ENCODE results near the gene LRRC17. TPM values are rescaled to one million over a fixed set of nuclear protein-coding genes. Genes with fewer than 3 reads are reported as not detected.

The LRRC17 gene
- total RNA-seq, 2 experiments from 2014 or later: not detected

DNA sequence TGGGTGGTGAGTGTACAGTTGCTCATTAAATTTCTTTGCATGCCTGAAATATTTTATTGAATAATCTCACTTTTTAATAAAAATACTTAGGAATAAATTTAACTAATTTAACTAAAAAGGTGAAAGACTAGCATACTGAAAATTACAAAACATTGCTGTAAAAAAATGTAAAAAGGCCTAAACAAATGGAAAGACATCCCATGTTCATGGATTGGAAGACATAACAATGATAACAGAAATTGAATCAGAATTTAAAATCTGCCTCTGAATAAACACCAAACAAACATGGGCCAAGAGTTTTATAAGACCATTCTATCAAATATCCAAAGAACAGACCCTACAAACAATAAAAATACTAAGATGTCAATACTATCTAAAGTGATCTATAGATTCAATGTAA, 66.9 kb downstream of the LRRC17 start:
- BruUV-seq (replicated peaks): no TSS peak
- H3K4me1 ChIP-seq (ENCODE audit: insufficient read depth, low read length, poor library complexity, severe bottlenecking): no peaks in the 10 kb centered on the region
- H3K27ac ChIP-seq (ENCODE audit: low read depth, low read length, poor library complexity, severe bottlenecking): no peak overlapping the region
- CTCF ChIA-PET (ENCODE audit: unreplicated experiment): no interaction called here
- H3K9me2 ChIP-seq (ENCODE audit: insufficient read depth, low read length): no peaks in the 10 kb centered on the region
- intact Hi-C loops (cut with micrococcal nuclease; ENCODE audit: unreplicated experiment): no loop called here
- no peaks in the 10 kb centered on the region for H4K20me1 ChIP-seq (ENCODE audit: insufficient read depth, low read length)
- POLR2A ChIA-PET: no interaction called here
- no peak overlapping the region for H2AFZ ChIP-seq (ENCODE audit: low read length)
- no peak overlapping the region for H3K4me3 ChIP-seq (ENCODE audit: low read depth, low read length, poor library complexity, severe bottlenecking)
- no peak overlapping the region for H3K4me2 ChIP-seq (ENCODE audit: low read length)
- H3K9me3 ChIP-seq (ENCODE audit: low read length): no peaks in the 10 kb centered on the region
- TF ChIP-seq, protein P1, sequence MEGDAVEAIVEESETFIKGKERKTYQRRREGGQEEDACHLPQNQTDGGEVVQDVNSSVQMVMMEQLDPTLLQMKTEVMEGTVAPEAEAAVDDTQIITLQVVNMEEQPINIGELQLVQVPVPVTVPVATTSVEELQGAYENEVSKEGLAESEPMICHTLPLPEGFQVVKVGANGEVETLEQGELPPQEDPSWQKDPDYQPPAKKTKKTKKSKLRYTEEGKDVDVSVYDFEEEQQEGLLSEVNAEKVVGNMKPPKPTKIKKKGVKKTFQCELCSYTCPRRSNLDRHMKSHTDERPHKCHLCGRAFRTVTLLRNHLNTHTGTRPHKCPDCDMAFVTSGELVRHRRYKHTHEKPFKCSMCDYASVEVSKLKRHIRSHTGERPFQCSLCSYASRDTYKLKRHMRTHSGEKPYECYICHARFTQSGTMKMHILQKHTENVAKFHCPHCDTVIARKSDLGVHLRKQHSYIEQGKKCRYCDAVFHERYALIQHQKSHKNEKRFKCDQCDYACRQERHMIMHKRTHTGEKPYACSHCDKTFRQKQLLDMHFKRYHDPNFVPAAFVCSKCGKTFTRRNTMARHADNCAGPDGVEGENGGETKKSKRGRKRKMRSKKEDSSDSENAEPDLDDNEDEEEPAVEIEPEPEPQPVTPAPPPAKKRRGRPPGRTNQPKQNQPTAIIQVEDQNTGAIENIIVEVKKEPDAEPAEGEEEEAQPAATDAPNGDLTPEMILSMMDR (conservative IDR thresholded peaks at IDR 0.05; ENCODE audit: low read length): no peak
- TF ChIP-seq EZH2phosphoT487 (IDR thresholded peaks at IDR 0.05; ENCODE audit: borderline replicate concordance, low read depth, low read length): no peak
- H3K36me3 ChIP-seq (ENCODE audit: insufficient read depth, low read length): no peaks in the 10 kb centered on the region
- no peaks in the 10 kb centered on the region for H3K79me2 ChIP-seq (ENCODE audit: insufficient read depth, low read depth, low read length)
- no peak for DNase-seq (ENCODE audit: low spot score)

DNA sequence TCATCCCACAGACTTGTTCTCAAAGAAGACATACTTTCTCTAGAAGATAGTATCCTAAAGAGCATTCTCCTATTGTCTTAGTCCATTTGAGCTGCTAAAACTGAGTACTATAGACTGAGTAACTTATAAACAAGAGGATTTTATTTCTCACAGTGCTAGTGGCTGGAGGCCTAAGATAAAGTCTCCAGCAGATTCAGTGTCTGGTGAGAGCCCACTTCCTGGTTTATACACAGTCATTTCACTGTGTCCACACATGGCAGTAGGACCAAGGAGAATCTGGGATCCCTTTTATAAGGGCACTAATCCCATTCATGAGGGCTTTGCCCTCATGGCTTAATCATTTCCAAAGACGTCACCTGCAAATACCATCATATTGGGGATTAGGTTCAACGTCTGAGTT, 68.7 kb downstream of the LRRC17 start:
- no TSS peak for BruUV-seq (replicated peaks)
- POLR2A ChIA-PET: no interaction called here
- no peaks in the 10 kb centered on the region for H3K4me1 ChIP-seq (ENCODE audit: insufficient read depth, low read length, poor library complexity, severe bottlenecking)
- intact Hi-C loops (cut with micrococcal nuclease; ENCODE audit: unreplicated experiment): no loop called here
- H3K79me2 ChIP-seq (ENCODE audit: insufficient read depth, low read depth, low read length): no peaks in the 10 kb centered on the region
- H3K9me3 ChIP-seq (ENCODE audit: low read length): no peaks in the 10 kb centered on the region
- H3K4me3 ChIP-seq (ENCODE audit: low read depth, low read length, poor library complexity, severe bottlenecking): no peak overlapping the region
- H3K4me2 ChIP-seq (ENCODE audit: low read length): no peak overlapping the region
- H2AFZ ChIP-seq (ENCODE audit: low read length): no peak overlapping the region
- no peaks in the 10 kb centered on the region for H4K20me1 ChIP-seq (ENCODE audit: insufficient read depth, low read length)
- no peaks in the 10 kb centered on the region for H3K9me2 ChIP-seq (ENCODE audit: insufficient read depth, low read length)
- TF ChIP-seq, protein P1 (conservative IDR thresholded peaks at IDR 0.05; ENCODE audit: low read length): no peak
- TF ChIP-seq EZH2phosphoT487 (IDR thresholded peaks at IDR 0.05; ENCODE audit: borderline replicate concordance, low read depth, low read length): no peak
- no peak for DNase-seq (ENCODE audit: low spot score)
- H3K27ac ChIP-seq (ENCODE audit: low read depth, low read length, poor library complexity, severe bottlenecking): no peak overlapping the region
- CTCF ChIA-PET (ENCODE audit: unreplicated experiment): no interaction called here
- no peaks in the 10 kb centered on the region for H3K36me3 ChIP-seq (ENCODE audit: insufficient read depth, low read length)

DNA sequence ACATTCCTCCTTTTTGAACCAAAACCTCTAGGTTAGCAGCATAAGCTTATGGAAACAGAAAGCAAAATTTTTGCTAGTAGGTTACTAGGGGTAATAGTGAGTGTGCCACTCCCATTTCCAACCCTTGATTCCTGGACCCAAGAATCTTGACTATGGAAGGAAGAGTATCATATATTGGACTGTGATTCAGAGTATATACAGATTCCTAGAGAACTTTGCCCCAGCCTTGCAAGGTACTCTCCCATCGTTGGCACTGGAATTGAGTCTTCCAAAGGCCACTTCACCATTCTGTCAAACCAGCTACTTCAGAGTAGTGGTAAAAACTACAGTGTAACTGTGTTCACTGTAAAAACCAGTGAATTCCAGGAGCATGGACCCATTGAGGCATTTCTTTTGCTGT, 69.4 kb downstream of the LRRC17 start:
- Histone ChIP-seq H3K36me3 (ENCODE audit: insufficient read depth, low read length) (no peaks in the 10 kb centered on the region), H4K20me1 (ENCODE audit: insufficient read depth, low read length) (no peaks in the 10 kb centered on the region), H3K9me2 (ENCODE audit: insufficient read depth, low read length) (no peaks in the 10 kb centered on the region), H3K9me3 (ENCODE audit: low read length) (no peaks in the 10 kb centered on the region), H3K4me1 (ENCODE audit: insufficient read depth, low read length, poor library complexity, severe bottlenecking) (no peaks in the 10 kb centered on the region), H3K4me3 (ENCODE audit: low read depth, low read length, poor library complexity, severe bottlenecking) (no peak overlapping the region), H3K4me2 (ENCODE audit: low read length) (no peak overlapping the region), H3K79me2 (ENCODE audit: insufficient read depth, low read depth, low read length) (no peaks in the 10 kb centered on the region), H3K27ac (ENCODE audit: low read depth, low read length, poor library complexity, severe bottlenecking) (no peak overlapping the region), H2AFZ (ENCODE audit: low read length) (no peak overlapping the region)
- TF ChIP-seq EZH2phosphoT487 (IDR thresholded peaks at IDR 0.05; ENCODE audit: borderline replicate concordance, low read depth, low read length): no peak
- TF ChIP-seq, protein P1 (conservative IDR thresholded peaks at IDR 0.05; ENCODE audit: low read length): no peak
- DNase-seq (ENCODE audit: low spot score): no peak
- intact Hi-C loops (cut with micrococcal nuclease; ENCODE audit: unreplicated experiment): no loop called here
- CTCF ChIA-PET (ENCODE audit: unreplicated experiment): no interaction called here
- POLR2A ChIA-PET: no interaction called here
- no TSS peak for BruUV-seq (replicated peaks)

Measured in OCI-LY7 (cell line).